HepG2 (cell line): Measurements from ENCODE around the gene SPATA33. TPM values are rescaled to one million over a fixed set of nuclear protein-coding genes. Genes with fewer than 3 reads are reported as not detected.

Experiments
- ATAC-seq: fragments of 200-7000 bp; cut with Tn5 transposase; 3 replicates; pipeline ENCODE4 v1.9.1; 2020; ENCODE audit warnings: mild to moderate bottlenecking, moderate library complexity
- BruUV-seq: library from RNA; stranded (reverse); fragments of 400-500 nt; replicated peaks from 2 replicates; lab custom pipeline; 2021; lab: Mats Ljungman, UMichigan
- CTCF ChIA-PET: fragments of 300-600 bp; formaldehyde crosslinking; extraction: SDS; loops from one replicate; lab custom pipeline; 2021; ENCODE audit warnings: low total read pairs, inconsistent platforms, low intra/inter-chr PET ratio; lab: Yijun Ruan, JAX
- POLR2A ChIA-PET: fragments of 350-600 bp; sonication (Branson Sonifier 250); formaldehyde crosslinking; loops from one replicate; lab custom pipeline; 2020; ENCODE audit warnings: antibody characterized with exemption, inconsistent platforms; lab: Yijun Ruan, JAX
- DNase-seq: peaks from one replicate; pipeline ENCODE4 v3.0.0-alpha.2; 2015; ENCODE audit warnings: low spot score
- FAIRE-seq: peaks from 3 replicates; lab custom pipeline; 2011; peaks lifted over from hg19 to GRCh38; lab: Jason Lieb, UNC
- H2AFZ ChIP-seq: one replicate; pipeline ENCODE4 v1.6.1; 2011; ENCODE audit warnings: low read length, inconsistent platforms
- H3K27ac ChIP-seq: fragments of 300-600 bp; 3 replicates; pipeline ENCODE4 v1.8.0; 2011; ENCODE audit warnings: mixed run types, mild to moderate bottlenecking, mixed read lengths, low read length, inconsistent platforms; ENCODE audit not compliant: insufficient read depth; ENCODE audit errors: extremely low read length
- H3K27me3 ChIP-seq, 2 experiments: fragments of 200-600 bp in 1 of 2; 2 replicates in 1 of 2; 3 replicates in 1 of 2; pipeline versions ENCODE4 v1.6.0 to v1.8.0; 2011; ENCODE audit warnings: low read length in 2 of 2, mild to moderate bottlenecking in 2 of 2, moderate library complexity in 2 of 2, inconsistent platforms in 1 of 2; ENCODE audit not compliant: insufficient read depth in 2 of 2, control insufficient read depth in 1 of 2
- H3K36me3 ChIP-seq, 2 experiments: fragments of 200-600 bp in 1 of 2; replicated peaks in 1 of 2; 2 replicates in 1 of 2; 3 replicates in 1 of 2; pipeline versions ENCODE4 v1.5.1 to v1.8.0; 2011; ENCODE audit warnings: low read length in 2 of 2, inconsistent platforms in 1 of 2; ENCODE audit not compliant: insufficient read depth in 2 of 2, control insufficient read depth in 1 of 2
- H3K4me1 ChIP-seq: 2 replicates; pipeline ENCODE4 v1.5.1; 2012; ENCODE audit warnings: low read length, inconsistent platforms; ENCODE audit not compliant: insufficient read depth
- H3K4me2 ChIP-seq: 2 replicates; pipeline ENCODE4 v1.6.0; 2011; ENCODE audit warnings: low read depth, low read length, inconsistent platforms
- H3K4me3 ChIP-seq, 3 experiments: fragments of 200-600 bp in 1 of 3; sonication (generic), shearing (Covaris generic) in 1 of 3; replicated peaks in 1 of 3; 2 replicates each; pipeline ENCODE4 v1.5.1; 2011 to 2016; ENCODE audit warnings: low read length in 3 of 3, inconsistent platforms in 2 of 3, low read depth in 2 of 3, mild to moderate bottlenecking in 2 of 3, control low read depth in 1 of 3, mixed read lengths in 1 of 3; ENCODE audit not compliant: insufficient read depth in 1 of 3
- H3K79me2 ChIP-seq: one replicate; pipeline ENCODE4 v1.6.1; 2011; ENCODE audit warnings: low read length, inconsistent platforms; ENCODE audit not compliant: insufficient read depth
- H3K9ac ChIP-seq: 2 replicates; pipeline ENCODE4 v1.6.0; 2011; ENCODE audit warnings: mild to moderate bottlenecking, low read depth, low read length, inconsistent platforms; ENCODE audit not compliant: insufficient read depth
- H3K9me3 ChIP-seq: 2 replicates; pipeline ENCODE4 v1.5.1; 2012; ENCODE audit warnings: mild to moderate bottlenecking, low read length
- H4K20me1 ChIP-seq: 2 replicates; pipeline ENCODE4 v1.6.0; 2011; ENCODE audit warnings: inconsistent platforms, mild to moderate bottlenecking, low read length, moderate library complexity; ENCODE audit not compliant: insufficient read depth
- AGO2 ChIP-seq: fragments of 200-400 bp; formaldehyde crosslinking; optimal IDR thresholded peaks from 2 replicates; pipeline ENCODE3; 2017; ENCODE audit warnings: mild to moderate bottlenecking, low read depth, low read length, moderate library complexity
- CENPX ChIP-seq: sonication (generic); formaldehyde crosslinking; IDR thresholded peaks from 2 replicates; pipeline ENCODE4 v1.9.0; 2021; ENCODE audit warnings: mild to moderate bottlenecking, missing genetic modification reagents, moderate library complexity
- MEIS1 ChIP-seq: sonication (generic); formaldehyde crosslinking; IDR thresholded peaks from 2 replicates; pipeline ENCODE4 v1.9.0; 2021; ENCODE audit warnings: mild to moderate bottlenecking, missing genetic modification reagents, moderate library complexity, borderline replicate concordance
- SIN3A ChIP-seq: IDR thresholded peaks from 2 replicates; pipeline ENCODE4 v1.6.1; 2011; ENCODE audit warnings: low read depth, mild to moderate bottlenecking, control low read depth, low read length, borderline replicate concordance
- XRCC5 ChIP-seq: fragments of 200-400 bp; formaldehyde crosslinking; optimal IDR thresholded peaks from 2 replicates; pipeline ENCODE3; 2017; ENCODE audit warnings: mild to moderate bottlenecking, low read length
- WGBS: methylation state at CpG from one replicate; pipeline ENCODE4 v1.1.6; 2017; ENCODE audit warnings: low lambda C conversion rate; 5-methylcytosine and 5-hydroxymethylcytosine counted together
- in situ Hi-C: cut with HindIII; loops from 2 replicates; pipeline ENCODE4 v1.10.0; 2017; ENCODE audit warnings: low pct_unique_long_range_greater_than_20kb; ENCODE audit not compliant: extremely low pct_ligation_motif_present
- intact Hi-C: fragments of 100-400 bp; cut with micrococcal nuclease; formaldehyde crosslinking; loops from one replicate; pipeline ENCODE4 v1.10.0; 2022; ENCODE audit not compliant: unreplicated experiment
- polyA plus RNA-seq, 8 experiments: library from polyadenylated mRNA; depleted of rRNA in 3 of 8; stranded (reverse) in 7 of 8; unstranded in 1 of 8; fragments of >200 nt; fragmentation: Illumina TruSeq in 4 of 8; extraction: Trizol in 4 of 8; gene quantifications; 2 replicates each; pipeline versions ENCODE4 v1.2.1 to v1.2.3, GENCODE V29; 2011 to 2016; ENCODE audit warnings: low read depth in 4 of 8, missing spikeins in 1 of 8, mixed read lengths in 1 of 8; ENCODE audit not compliant: insufficient read depth in 1 of 8
- total RNA-seq, 5 experiments: library from RNA; depleted of rRNA; stranded (reverse); fragments of >200 nt; fragmentation: Illumina TruSeq; extraction: Trizol; gene quantifications; 2 replicates each; pipeline ENCODE4 v1.2.3, GENCODE V29; 2016; ENCODE audit warnings: low read depth in 1 of 5

SPATA33 gene
- total and polyA plus RNA-seq, 2 of the 13 experiments (the other 11 are each of a cell fraction or from before 2014, with no cell fraction given): 5.7 to 11.0 TPM

DNA sequence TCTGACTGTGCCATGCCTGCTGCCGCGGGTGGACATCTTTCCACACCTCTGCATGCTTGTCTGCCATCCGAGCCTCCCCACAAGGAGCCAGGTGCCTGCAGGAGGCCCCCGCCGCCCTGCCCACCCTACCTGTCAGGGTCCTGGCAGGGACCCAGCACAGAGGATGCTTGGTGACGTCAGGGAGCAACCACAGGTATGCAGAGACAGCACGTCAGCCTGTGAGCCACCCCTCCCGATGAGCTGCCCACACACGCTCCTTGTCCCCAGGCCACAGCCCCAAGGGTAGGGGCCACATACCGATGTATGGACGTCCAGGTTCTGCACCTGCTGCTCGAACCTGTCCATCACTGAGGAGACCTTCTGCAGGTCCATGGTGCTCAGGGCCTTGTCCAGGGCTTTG lies 10.7 kb upstream of the SPATA33 start:
- 95% methylated on average over 12 of the region's 12 CpGs for WGBS
- no peak for ATAC-seq
- Histone ChIP-seq H2AFZ (no peak overlapping the region), H4K20me1 (no peaks in the 10 kb centered on the region), H3K4me2 (no peak overlapping the region), H3K27ac (no peak overlapping the region), H3K9me3 (no peaks in the 10 kb centered on the region), H3K79me2 (no peaks in the 10 kb centered on the region), H3K9ac (no peak overlapping the region), H3K4me3 (no peak overlapping the region), H3K4me1 (peaks cover 2% of the 10 kb centered on the region), H3K36me3 (peaks cover 30 to 38% of the 10 kb centered on the region in 2 experiments; a peak in 4 of 5 replicates), H3K27me3 (no peaks in the 10 kb centered on the region)
- FAIRE-seq: no peak
- in situ Hi-C loops: no loop called here
- POLR2A ChIA-PET: no interaction called here
- no peak for DNase-seq
- CTCF ChIA-PET: no interaction called here
- TF ChIP-seq CENPX (CRISPR knock-in tag) (no peak), XRCC5 (no peak), SIN3A (no peak)
- intact Hi-C loops: no loop called here
- BruUV-seq: no TSS peak

DNA sequence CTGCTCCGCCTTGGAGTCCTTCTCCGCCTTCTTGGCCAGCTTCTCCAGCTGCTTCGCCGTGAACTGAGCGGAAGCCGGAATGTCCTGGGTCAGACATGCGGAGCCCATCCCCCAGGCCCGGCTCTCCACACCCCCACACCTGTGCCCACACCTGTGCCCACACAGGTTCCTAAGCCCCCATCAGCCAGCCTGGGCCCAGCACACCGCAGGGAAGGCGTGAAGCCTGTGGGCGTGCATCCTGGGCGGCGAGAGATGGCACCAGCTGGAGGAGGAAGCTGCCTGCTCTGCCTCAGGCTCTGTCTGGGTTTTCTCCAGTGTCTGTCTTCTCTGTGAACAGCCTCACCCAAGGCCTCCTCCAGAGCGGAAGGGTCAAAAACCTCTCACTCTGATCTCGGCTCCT lies 6.1 kb upstream of the SPATA33 start:
- Histone ChIP-seq H3K4me3 (no peak overlapping the region), H3K27ac (no peak overlapping the region), H3K9me3 (no peaks in the 10 kb centered on the region), H3K36me3 (peaks cover 22 to 37% of the 10 kb centered on the region in 2 experiments; a peak in 4 of 5 replicates), H3K4me2 (no peak overlapping the region), H3K4me1 (peaks cover 17% of the 10 kb centered on the region), H2AFZ (no peak overlapping the region), H3K27me3 (no peaks in the 10 kb centered on the region), H3K9ac (no peak overlapping the region), H4K20me1 (no peaks in the 10 kb centered on the region), H3K79me2 (peaks cover 21% of the 10 kb centered on the region)
- DNase-seq: no peak
- WGBS: 97% methylated on average over 13 of the region's 15 CpGs
- CTCF ChIA-PET: no interaction called here
- intact Hi-C loops: no loop called here
- in situ Hi-C loops: no loop called here
- no peak for ATAC-seq
- no peak for FAIRE-seq
- peak; percentile 44 for TF ChIP-seq AGO2
- TF ChIP-seq MEIS1 (CRISPR knock-in tag): no peak
- POLR2A ChIA-PET: no interaction called here
- BruUV-seq: no TSS peak
